NK-92 (cell line): ENCODE data around the gene GNG8.
"Not testable (repeated sequence)": the region's sequence is repeated elsewhere in the genome, so short reads cannot be mapped to it uniquely, and the experiment has no call there.

Experiments used
- DNase-seq: peaks from one replicate; lab custom pipeline; 2025; ENCODE audit not compliant: unreplicated experiment; lab: John Stamatoyannopoulos, UW

The GNG8 gene

DNA sequence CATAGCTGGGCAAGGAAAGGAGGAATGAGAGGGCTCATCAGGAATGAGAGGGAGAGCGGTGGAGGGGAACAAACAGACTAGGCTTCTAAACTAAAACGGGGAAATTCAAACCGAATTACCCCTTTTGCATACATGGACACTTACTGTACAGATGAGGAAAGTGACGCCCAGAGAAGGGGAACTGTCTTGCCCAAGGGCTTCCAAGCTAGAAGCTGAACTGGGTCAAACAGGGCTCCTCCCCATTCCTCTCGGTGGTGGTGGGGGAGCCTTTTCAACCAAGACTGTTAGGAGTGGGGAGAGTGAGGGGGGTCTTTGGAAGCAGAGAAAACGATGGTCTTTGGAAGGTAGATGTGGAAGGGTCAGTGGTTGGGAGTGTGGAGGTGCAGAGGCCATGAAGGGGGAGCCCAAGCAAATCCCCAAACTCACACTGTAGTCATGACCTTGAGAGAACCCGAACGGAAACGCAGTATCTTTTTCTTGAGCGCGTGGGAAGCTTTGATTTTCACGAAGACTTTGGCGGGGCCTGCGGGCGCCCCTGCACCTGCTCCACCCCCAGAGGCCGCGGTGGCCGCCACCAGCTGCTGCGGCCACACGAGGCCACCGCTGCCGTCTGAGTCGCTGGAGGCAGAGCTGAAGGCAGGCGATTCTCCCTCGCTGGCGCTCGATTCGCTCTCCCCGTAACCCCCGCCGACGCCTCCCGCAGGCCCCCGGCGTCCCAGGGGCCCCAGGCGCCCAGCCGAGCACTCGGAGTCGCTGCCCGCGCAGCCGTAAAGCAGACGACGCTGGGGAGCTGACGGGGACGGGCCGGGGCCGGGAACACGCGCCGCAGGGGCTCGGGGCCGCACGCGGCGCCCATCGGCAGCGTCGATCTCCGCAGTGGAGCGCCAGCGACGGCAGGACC, 12.3 kb upstream of the GNG8 start:
- DNase-seq = no peak

DNA sequence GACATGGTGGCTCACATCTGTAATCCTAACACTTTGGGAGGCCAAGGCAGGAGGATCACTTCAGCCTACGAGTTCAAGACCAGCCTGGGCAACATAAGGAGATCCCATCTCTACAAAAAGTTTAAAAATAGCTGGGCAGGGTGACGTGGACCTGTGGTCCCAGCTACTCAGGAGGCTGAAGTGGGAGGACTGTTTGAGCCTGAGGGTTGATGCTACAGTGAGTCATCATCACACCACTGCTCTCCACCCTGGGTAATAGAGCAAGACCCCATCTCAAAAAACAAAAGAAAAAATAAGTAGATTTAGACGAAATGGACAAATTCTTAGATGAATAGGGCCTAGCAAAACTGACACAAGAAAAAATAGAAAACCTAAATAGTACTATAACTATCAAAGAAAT, 10.4 kb upstream of the GNG8 start:
- DNase-seq = no peak

DNA sequence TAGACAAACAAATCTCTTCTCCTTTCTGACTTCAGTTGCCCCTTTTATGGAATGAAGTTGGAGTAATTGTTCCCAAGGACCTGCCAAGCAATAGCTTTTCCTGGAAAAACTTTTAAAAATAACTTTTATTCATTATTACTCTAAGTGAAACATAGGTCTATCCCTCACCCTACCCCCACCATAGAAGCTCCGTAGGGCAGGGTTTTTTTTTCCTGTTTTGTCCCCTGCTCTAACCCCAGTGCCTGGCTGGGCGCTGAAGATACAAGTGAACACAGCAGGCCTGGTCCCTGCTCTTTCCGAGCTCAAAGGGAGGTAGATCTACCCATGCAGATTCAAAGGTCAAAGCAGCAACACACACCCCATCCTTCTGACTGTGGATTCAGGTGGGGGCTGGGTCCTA, 8.7 kb upstream of the GNG8 start:
- DNase-seq = no peak

DNA sequence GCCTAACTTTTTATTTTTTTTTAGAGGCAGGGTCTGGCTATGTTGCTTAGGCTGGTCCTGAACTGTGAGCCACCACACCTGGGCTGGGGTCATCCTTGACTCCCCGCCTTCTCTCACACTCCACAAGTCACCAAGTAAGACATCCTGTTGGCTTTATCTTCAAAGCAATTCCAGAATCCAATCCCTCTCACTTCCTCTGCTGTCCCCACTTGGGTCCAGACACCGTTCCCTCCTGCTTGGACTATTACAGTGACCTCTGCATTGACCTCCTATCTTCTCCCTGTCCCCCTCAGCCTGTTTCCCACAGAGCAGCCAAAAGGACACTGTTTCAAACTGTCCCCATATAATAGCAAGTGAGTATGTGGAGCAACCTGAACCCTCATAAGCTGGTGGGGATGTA, 4.7 kb upstream of the GNG8 start:
- no peak for DNase-seq

DNA sequence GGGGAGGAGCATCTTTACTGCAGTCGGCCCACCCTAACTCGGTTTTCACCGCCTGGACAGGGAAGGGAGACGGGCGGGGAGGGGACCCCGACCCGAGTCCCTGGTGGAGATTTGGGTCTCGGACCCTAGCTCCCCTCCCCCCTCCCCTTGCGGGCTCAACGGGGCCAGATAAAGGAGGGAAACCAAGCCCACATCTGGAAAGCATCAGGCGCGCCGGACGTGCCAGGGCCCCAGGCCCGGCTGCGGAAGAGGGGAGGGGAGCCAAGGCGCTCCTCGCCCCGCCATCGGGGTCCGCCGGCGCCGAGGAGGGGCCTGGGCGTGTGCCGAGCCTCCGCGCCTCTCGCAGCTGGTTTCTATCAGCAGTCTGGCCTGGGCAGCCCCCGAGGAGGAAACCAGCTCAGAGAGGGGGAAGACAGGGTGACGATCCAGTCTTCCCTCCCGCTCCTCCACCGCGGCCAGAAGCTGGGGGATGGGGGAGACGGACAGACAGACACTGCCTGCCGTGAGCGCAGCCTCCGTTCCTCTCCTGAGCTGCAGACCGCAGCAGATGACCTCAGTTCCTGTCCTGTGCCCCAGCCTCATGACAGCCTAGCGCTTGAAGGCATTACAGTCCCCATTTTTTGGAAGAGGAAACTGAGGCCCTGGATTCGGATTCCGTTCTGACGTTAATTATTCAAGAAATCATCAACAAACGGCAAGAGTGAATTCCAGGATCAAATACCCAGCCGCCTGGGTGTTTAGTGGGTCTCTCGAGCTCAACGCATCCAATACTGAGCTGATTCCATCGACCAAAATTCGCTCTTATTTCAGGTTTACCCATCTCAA, 3.6 kb upstream of the GNG8 start:
- no peak for DNase-seq

DNA sequence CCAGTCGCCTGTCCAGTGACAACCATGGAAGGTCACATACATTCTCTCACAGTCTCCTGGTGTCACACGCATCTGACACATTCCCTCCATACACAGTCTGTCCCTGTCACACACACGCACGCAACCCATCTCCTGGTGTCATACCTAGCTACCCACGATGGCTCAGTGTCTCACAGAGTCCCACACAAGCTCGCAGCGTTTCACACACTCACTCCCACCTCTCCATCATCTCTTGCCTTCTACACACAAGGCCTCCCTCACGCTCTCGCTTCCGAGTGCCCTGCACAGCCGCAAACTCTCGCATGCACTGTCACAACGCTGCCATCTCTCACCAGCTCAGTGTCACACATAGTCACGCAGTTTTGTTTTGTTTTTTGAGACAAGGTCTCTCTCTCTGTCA, 1.2 kb upstream of the GNG8 start:
- no peak for DNase-seq

DNA sequence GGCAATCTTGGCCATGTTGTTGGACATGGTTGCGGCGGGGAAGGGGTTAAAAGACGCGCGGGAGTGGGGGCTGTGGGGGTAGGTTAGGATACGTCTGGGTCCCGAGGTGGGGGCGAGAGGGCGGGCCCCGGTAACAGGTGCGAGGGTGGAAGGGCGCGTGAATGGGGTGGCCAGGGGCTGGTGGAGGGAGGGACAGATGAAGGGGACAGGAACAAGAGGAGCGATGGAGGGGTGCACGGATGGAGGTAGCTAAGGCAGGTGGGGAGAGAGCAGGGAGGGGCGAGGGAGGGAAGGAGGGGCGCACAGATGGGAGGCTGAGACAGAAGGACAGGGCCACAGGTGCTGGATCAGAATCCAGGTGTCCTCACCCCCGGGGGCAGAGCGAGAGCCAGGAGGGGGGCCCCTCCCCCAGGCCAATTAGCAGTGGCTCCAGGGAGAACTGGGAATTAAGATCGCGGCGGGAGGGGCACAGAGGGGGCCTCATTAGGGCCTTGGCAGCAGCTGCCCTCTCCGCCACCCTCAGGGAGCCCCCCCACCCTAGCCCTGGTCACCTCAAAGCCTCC, 1.3 kb downstream of the GNG8 start:
- no peak for DNase-seq

DNA sequence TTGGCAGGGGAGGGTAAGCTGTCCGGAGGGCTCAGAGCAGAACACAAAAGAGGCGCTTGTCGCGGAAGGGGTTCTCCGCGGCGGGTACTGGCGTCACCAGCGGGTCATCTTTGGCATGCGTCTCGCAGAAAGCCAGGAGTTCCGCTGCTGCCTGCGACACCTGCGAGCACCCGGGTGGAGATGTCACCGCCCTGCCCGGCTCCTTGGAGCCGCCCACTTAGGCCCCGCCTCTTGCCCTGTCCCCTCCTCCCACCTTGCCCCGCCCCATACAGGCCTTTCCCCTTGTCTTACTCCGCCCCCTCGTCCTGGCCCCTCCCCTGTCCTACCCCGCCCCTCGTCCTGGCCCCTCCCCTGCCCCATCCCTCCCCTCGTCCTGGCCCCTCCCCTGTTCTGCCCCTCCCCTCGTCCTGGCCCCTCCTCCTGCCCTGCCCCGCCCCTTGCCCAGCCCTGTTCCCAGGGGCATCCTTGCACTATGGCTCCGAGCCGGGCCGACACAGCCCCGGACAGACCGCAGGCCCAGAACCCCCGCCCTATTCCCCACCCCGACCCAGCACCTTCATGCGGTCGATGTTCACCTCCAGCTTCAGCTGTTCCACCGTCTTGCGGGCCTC, 1.9 kb downstream of the GNG8 start:
- peak; percentile 65 for DNase-seq

DNA sequence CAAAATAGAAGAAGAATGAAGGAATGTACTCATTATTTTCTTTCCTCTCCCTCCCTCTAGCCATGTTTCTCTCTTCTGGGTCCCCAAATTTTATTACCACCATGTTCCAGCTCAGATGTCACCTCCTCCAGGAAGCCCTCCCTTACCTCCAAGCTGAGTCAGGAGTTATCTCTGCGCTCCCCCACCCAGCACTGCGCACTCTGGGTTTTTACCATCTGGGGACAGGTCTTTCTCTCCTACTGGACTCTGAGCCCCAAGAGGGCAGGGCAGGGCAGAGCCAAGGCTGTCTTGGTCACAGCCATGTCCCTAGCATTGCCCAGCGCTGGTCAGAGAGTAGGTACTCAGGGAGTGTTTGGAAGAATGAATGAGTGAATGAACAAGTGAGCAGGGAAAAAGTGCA, 2.9 kb downstream of the GNG8 start:
- DNase-seq = no peak

DNA sequence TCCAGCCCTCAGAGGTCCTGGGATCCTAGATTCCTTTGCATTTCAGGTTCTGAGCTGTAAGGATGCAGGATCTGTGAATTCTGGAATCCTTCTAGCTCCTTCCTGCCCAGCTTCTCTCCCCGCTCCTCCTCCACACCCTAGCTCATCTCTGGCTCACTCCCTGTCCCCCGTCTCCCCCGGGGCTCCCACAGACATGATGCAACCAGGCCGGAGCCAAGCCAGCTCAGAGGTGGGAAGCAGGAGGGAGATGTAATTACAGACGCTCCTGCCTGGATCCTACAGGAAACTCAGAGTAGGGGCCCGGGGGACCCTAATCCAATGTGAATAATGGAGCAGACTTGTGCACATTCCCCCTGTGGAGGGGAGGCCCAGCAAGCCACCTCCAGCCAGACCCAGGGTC, 4.5 kb downstream of the GNG8 start:
- no peak for DNase-seq

DNA sequence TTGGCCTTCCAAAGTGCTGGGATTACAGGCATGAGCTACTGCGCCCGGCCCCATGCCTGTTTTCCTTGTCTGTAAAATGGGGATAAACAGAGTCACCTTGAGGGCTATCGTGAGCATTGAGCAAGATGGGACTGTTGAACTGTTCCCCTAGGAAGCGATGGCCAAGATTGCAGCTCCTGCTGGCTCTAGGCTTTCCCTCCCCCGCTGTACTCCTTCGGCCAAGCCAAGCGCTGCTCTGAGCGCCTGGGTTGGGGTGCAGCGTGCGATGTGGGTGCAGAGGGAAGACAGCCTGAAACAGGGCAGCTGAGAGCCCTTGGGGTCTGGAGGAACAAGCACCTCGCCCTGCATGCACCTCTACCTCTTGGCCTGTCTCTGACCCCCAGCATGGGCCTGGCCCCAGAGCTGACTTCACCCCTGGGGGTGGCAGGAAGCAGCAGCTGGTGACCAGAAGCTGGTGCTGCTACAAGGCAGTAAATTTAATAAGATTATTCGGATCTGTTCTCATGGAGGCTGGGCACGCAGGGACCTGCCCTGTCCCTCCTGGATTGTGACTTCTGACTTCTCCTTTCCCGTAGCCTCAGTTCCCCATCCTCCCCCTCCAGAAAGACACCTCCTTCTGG, 5.3 kb downstream of the GNG8 start:
- DNase-seq = no peak

DNA sequence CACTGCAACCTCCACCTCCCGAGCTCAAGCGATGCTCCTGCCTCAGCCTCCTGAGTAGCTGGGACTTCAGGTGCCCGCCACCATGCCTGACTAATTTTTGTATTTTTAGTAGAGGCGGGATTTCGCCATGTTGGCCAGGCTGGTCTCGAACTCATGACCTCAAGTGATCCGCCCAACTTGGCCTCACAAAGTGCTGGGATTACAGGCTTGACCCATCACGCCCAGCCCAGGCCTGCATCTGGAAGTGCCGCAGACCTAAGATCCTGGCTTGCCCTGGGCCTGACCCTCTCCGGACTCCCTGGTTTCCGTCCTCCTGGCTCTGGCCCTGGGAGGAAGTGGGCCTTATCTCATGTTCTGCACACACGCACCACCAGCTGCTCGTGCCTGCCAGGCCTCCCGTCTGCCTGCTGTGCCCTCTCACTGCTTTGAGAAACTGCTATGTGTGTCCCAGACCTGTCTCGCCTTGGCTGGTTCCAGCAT, 6.4 kb downstream of the GNG8 start:
- no peak for DNase-seq

DNA sequence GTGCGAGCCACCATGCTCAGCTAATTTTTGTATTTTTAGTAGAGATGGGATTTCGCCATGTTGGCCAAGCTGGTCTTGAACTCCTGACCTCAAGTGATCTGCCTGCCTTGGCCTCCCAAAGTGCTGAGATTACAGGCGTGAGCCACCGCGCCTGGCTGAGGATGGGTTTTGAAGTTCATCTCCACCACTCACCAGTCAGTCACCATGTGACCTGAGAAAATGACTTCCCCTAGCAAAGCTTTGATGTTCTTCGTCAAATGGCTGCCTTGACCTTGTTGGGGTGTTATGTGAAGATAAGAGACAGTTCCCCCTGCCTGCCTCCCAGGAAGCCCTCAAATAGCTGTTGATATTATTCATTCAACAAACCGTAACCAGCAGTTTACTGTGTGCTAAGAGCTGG, 7.0 kb downstream of the GNG8 start:
- not testable (repeated sequence) for DNase-seq

DNA sequence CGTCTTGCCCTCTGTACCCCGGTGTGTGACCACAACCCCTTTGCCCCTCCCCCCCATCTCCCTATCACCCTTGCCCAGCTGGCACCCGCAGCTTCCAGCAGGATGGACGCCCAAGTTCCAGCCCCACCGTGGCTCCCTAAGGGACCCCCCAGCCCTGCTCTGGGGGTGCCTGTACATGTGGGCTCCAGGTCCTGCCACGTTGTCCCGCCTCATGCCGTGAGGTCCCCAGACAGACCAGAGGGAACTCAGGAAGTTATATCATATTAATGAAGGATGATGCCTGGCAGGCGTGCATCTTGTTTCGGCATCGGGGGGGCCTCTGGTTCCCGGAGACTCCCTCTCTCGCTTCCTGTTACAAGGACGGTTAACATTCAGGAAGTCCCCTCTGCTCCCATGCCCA, 9.6 kb downstream of the GNG8 start:
- no peak for DNase-seq

DNA sequence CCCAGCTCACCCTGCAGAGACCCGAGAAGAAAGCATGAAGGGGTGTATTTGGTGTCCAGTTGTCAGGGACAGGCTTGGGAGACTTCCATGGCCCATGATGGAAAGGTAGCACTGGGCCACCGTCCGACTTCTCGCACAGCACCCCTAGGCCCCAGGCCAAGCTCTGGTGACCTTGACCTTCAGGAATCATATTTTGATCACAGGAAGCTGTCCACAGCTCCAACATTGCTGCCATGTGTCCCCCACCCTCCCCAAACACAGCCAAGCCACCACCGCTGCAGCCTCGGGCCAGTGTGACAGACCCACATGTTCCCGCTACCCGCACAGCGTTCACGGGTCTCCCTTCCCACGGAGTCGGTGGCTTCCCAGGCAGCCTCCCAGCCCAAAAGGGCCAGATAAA, 10.3 kb downstream of the GNG8 start:
- DNase-seq = no peak

DNA sequence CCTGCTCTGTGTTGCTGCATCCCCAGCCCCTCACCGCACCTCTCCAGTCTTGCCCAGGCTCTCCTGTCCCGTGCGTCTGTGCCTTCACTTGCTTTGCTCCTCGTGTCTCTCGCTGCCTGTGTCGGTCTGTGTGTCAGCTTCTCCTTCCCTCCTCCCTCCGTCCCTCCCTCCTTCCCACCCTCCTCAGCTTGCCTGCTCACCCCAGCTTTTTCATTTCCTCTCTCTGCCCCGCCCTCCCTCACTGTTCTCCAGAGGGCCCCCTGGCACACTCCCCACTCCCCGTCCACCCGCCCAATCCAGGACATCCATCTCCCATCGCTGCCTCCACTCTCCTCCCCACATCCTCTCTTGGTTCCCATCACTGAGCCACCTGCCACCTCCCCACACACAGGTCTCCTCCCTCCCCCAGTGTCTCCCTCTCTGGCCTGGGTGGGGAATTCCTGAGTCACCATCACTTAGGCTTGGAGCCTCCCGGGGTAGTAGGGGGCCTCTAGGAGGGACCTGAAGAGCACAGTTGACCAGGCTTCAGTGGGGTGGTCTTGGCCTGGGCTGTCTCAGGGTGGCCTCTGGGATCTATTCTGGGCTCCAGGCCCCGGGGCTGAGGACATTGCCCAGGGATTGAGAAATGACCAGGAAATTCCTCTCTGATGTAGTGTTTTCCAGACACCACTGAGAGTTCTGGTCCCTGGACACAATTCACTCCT, 10.9 kb downstream of the GNG8 start, which contains the start of gene PTGIR:
PTGIR (minus strand) TSS at position 132 of the 704 bp plus-strand sequence. CDS start 864 bp downstream, outside the sequence.
- no peak for DNase-seq

DNA sequence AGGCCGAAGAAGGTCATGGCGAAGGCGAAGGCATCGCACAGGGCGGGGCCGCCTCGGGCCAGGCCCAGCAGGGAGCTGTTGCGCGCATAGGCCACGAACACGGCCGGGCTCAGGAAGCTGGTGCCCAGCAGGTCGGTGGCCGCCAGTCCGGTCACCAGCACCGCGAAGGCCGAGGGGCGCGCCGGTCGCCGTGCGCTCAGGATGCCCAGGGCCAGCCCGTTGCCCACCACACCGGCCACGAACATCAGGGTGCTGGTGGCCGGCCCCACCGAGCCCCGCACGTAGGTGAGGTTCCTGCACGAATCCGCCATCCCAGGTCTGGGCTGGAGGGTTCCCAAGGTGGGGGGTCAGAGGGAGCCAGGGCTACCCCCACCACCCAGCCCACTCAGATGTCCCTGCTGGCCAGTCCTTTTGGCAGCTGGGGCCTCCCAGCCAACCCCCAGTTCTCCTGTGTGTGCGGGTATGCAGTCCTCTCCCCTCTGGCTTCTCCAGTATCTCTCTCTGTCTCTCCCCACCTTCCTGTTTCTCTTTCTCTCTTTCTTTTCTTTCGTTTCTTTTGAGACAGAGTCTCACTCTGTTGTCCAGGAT, 12.0 kb downstream of the GNG8 start:
- DNase-seq = no peak

DNA sequence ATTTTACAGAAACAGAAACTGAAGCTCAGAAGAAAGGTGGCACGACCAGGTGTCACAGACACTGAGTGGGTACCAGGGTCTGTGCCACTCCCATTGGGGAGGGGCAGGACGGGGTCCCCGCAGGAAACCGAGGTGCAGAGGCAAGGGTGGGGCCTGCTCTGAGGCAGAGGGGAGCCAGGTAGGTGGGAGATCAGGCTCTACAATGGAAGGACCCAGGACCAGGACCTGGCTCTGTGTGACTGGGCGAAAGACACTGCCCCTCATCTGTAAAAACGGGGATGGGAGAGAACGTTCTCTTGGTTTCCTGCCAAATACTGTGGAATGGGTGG, 13.9 kb downstream of the GNG8 start:
- no peak for DNase-seq

DNA sequence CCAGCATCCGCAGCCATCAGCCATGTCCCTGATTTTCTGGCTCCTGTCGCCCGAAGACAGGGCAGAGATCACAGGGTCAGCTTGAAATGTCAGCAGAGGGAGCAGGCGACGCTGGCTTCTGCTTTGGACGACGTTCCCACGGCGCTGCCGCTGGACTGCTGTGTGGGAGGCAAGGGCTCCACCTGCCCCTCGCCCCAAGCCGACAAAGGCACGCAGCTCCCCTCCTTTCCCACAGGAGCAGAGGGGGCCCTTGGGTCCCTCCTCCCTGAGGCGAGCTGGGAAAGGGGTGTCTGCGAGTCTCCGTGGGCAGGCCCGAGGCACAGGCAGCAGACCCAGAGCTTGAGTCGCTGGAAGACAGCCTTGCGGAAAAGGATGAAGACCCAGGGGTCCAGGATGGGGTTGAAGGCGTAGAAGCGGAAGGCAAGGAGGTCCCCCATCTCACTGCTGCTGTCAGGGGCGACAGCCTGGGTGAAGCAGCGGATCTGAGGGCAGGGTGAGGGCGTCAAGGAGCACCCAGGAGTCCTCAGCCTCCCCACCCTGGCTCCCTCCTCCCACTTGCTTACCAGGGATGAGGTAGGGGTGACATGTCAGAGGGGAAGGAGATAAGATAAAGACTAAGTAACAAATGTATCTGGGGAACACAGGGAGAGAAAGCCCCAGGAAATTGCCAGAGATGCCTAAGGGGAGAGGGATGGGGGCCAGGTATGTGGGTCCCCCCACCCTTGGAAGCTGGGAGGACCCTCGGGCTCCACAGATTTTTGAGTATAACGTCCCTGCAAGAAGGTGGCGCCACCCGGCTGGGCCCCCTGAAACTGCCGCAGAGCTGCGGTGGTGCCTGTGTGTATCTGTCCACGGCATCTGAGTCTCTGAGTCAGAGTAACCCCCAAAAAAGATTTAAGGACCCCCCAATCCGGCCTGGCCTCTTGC, 14.5 kb downstream of the GNG8 start:
- no peak for DNase-seq
